ENCODE data around the gene CEP131. TPM values are rescaled to one million over a fixed set of nuclear protein-coding genes. Genes with fewer than 3 reads are reported as not detected.
A peak's percentile ranks its signal among the peaks of the same experiment; 100 is the strongest.

The CEP131 gene
- total RNA-seq, 1 donor from 2014 or later, result 12.2 TPM

GRCh38 chr17:81241648-81242420 lies 19.1 kb upstream of the CEP131 start:
- H3K4me3 Mint-ChIP-seq (ENCODE audit: unreplicated experiment), result peak overlapping the region; percentile 26
- H3K9me3 Mint-ChIP-seq (ENCODE audit: unreplicated experiment), result no peaks in the 10 kb centered on the region
- H3K4me1 Mint-ChIP-seq (ENCODE audit: unreplicated experiment), result peaks cover 26% of the 10 kb centered on the region
- TF ChIP-seq CTCF (IDR thresholded peaks at IDR 0.05), result peak; percentile 78
- H3K27ac Mint-ChIP-seq (ENCODE audit: unreplicated experiment), result no peak overlapping the region
- DNase-seq (ENCODE audit: extremely low spot score, unreplicated experiment), result no peak
- no peaks in the 10 kb centered on the region for H3K27me3 Mint-ChIP-seq (ENCODE audit: unreplicated experiment)
- H3K36me3 Mint-ChIP-seq (ENCODE audit: unreplicated experiment), result peaks cover 3% of the 10 kb centered on the region

- no peaks in the 10 kb centered on the region for H3K9me3 Mint-ChIP-seq (ENCODE audit: unreplicated experiment)
- H3K4me3 Mint-ChIP-seq (ENCODE audit: unreplicated experiment), result no peak overlapping the region
- H3K27ac Mint-ChIP-seq (ENCODE audit: unreplicated experiment), result no peak overlapping the region
- no peak for DNase-seq (ENCODE audit: extremely low spot score, unreplicated experiment)
- H3K4me1 Mint-ChIP-seq (ENCODE audit: unreplicated experiment), result peaks cover 26% of the 10 kb centered on the region
- TF ChIP-seq CTCF (IDR thresholded peaks at IDR 0.05), result no peak
- peaks cover 3% of the 10 kb centered on the region for H3K36me3 Mint-ChIP-seq (ENCODE audit: unreplicated experiment)
- no peaks in the 10 kb centered on the region for H3K27me3 Mint-ChIP-seq (ENCODE audit: unreplicated experiment)
These were observed 18.4 kb upstream of the CEP131 start for GRCh38 chr17:81241203-81241602.

- H3K36me3 Mint-ChIP-seq (ENCODE audit: unreplicated experiment), result peaks cover 3% of the 10 kb centered on the region
- peak overlapping the region; percentile 92 for H3K4me3 Mint-ChIP-seq (ENCODE audit: unreplicated experiment)
- H3K9me3 Mint-ChIP-seq (ENCODE audit: unreplicated experiment), result no peaks in the 10 kb centered on the region
- peaks cover 26% of the 10 kb centered on the region for H3K4me1 Mint-ChIP-seq (ENCODE audit: unreplicated experiment)
- no peak for DNase-seq (ENCODE audit: extremely low spot score, unreplicated experiment)
- H3K27me3 Mint-ChIP-seq (ENCODE audit: unreplicated experiment), result no peaks in the 10 kb centered on the region
- peak overlapping the region; percentile 44 for H3K27ac Mint-ChIP-seq (ENCODE audit: unreplicated experiment)
- no peak for TF ChIP-seq CTCF (IDR thresholded peaks at IDR 0.05)
These were observed 18.0 kb upstream of the CEP131 start for GRCh38 chr17:81240761-81241160.

GRCh38 chr17:81239714-81240555 lies 17.2 kb upstream of the CEP131 start:
- no peaks in the 10 kb centered on the region for H3K27me3 Mint-ChIP-seq (ENCODE audit: unreplicated experiment)
- H3K4me3 Mint-ChIP-seq (ENCODE audit: unreplicated experiment), result peak overlapping the region; percentile 92
- DNase-seq (ENCODE audit: extremely low spot score, unreplicated experiment), result no peak
- peak overlapping the region; percentile 93 for H3K27ac Mint-ChIP-seq (ENCODE audit: unreplicated experiment)
- no peak for TF ChIP-seq CTCF (IDR thresholded peaks at IDR 0.05)
- H3K36me3 Mint-ChIP-seq (ENCODE audit: unreplicated experiment), result peaks cover 3% of the 10 kb centered on the region
- H3K4me1 Mint-ChIP-seq (ENCODE audit: unreplicated experiment), result peaks cover 26% of the 10 kb centered on the region
- no peaks in the 10 kb centered on the region for H3K9me3 Mint-ChIP-seq (ENCODE audit: unreplicated experiment)

Data from osteocyte (in vitro differentiated cells).